Naive thymus-derived CD4-positive, alpha-beta T cell (primary cell): Measurements from ENCODE around the gene ARL14EPL. TPM values are rescaled to one million over a fixed set of nuclear protein-coding genes. Genes with fewer than 3 reads are reported as not detected.

Experiments
- ATAC-seq: fragments of 150-1000 bp; cut with Tn5 transposase; 2 replicates; pipeline ENCODE4 v1.10.0; 2021; ENCODE audit warnings: mild to moderate bottlenecking, moderate library complexity
- CTCF ChIA-PET: fragments of 350-600 bp; sonication (Branson Sonifier 250); formaldehyde crosslinking; loops from one replicate; lab custom pipeline; 2021; ENCODE audit warnings: antibody characterized with exemption; lab: Charles Lee
- POLR2A ChIA-PET: fragments of 350-600 bp; sonication (Branson Sonifier 250); formaldehyde crosslinking; loops from one replicate; lab custom pipeline; 2021; ENCODE audit warnings: antibody characterized with exemption, inconsistent platforms; lab: Charles Lee
- DNase-seq, 9 donors: peaks; one replicate each; pipeline versions ENCODE4 v3.0.0 to v3.0.0-alpha.2; 2020 to 2022; ENCODE audit warnings: mixed read lengths in 1 of 9
- H3K27ac ChIP-seq: one replicate; pipeline ENCODE4 v1.7.0; 2013; ENCODE audit warnings: mild to moderate bottlenecking, low read depth, low read length, moderate library complexity
- H3K27me3 ChIP-seq, 2 donors: one replicate each; pipeline ENCODE4 v1.7.0; 2013; ENCODE audit warnings: low read length in 2 of 2, mild to moderate bottlenecking in 2 of 2, moderate library complexity in 2 of 2; ENCODE audit not compliant: control insufficient read depth in 2 of 2, insufficient read depth in 2 of 2
- H3K36me3 ChIP-seq, 3 experiments: 1 replicate in 2 of 3; 2 replicates in 1 of 3; pipeline ENCODE4 v1.7.0; 2013; ENCODE audit warnings: low read length in 3 of 3, mild to moderate bottlenecking in 3 of 3, moderate library complexity in 1 of 3; ENCODE audit not compliant: insufficient read depth in 3 of 3, control insufficient read depth in 2 of 3
- H3K4me1 ChIP-seq, 2 donors: one replicate each; pipeline ENCODE4 v1.7.0; 2013; ENCODE audit warnings: low read length in 2 of 2, mild to moderate bottlenecking in 2 of 2, moderate library complexity in 1 of 2; ENCODE audit not compliant: control insufficient read depth in 2 of 2, insufficient read depth in 2 of 2
- H3K4me3 ChIP-seq: 2 replicates; pipeline ENCODE4 v1.7.0; 2013; ENCODE audit warnings: mild to moderate bottlenecking, low read length
- H3K9me3 ChIP-seq, 3 experiments: 1 replicate in 2 of 3; 2 replicates in 1 of 3; pipeline ENCODE4 v1.7.0; 2013; ENCODE audit warnings: low read length in 3 of 3; ENCODE audit not compliant: control insufficient read depth in 2 of 3
- H3K27ac Mint-ChIP-seq, 9 donors: one replicate each; pipeline ENCODE4 v1.8.0; 2020 to 2022; ENCODE audit warnings: mixed read lengths in 9 of 9, mild to moderate bottlenecking in 8 of 9, moderate library complexity in 5 of 9, inconsistent platforms in 2 of 9
- H3K27me3 Mint-ChIP-seq, 5 donors: one replicate each; pipeline ENCODE4 v1.8.0; 2021 to 2022; ENCODE audit warnings: mixed read lengths in 5 of 5, mild to moderate bottlenecking in 1 of 5
- H3K36me3 Mint-ChIP-seq, 5 donors: one replicate each; pipeline ENCODE4 v1.8.0; 2020 to 2022; ENCODE audit warnings: mixed read lengths in 5 of 5, mild to moderate bottlenecking in 3 of 5, inconsistent platforms in 1 of 5
- H3K4me1 Mint-ChIP-seq, 7 donors: one replicate each; pipeline ENCODE4 v1.8.0; 2020 to 2022; ENCODE audit warnings: mixed read lengths in 7 of 7, mild to moderate bottlenecking in 3 of 7, inconsistent platforms in 1 of 7
- H3K4me3 Mint-ChIP-seq, 10 donors: one replicate each; pipeline ENCODE4 v1.8.0; 2020 to 2022; ENCODE audit warnings: mild to moderate bottlenecking in 10 of 10, mixed read lengths in 10 of 10, moderate library complexity in 6 of 10, inconsistent platforms in 2 of 10
- H3K9me3 Mint-ChIP-seq, 11 donors: one replicate each; pipeline ENCODE4 v1.8.0; 2020 to 2022; ENCODE audit warnings: mixed read lengths in 11 of 11, mild to moderate bottlenecking in 4 of 11, inconsistent platforms in 1 of 11, moderate library complexity in 1 of 11
- intact Hi-C, 2 donors: fragments of 100-400 bp; cut with micrococcal nuclease; formaldehyde crosslinking; loops; one replicate each; pipeline ENCODE4 v1.15.1; 2023
- polyA plus RNA-seq, 2 donors: library from polyadenylated mRNA; unstranded; fragments of 300-500 nt; fragmentation: Illumina TruSeq; gene quantifications; one replicate each; pipeline ENCODE4 v1.2.3, GENCODE V29; 2021
- total RNA-seq, 6 experiments: library from RNA in 5 of 6; stranded (reverse) in 5 of 6; gene quantifications; 1 replicate in 5 of 6; 2 replicates in 1 of 6; pipeline ENCODE4 v1.2.3 and lab custom pipeline; 2021 to 2026

Gene ARL14EPL
- total and polyA plus RNA-seq, 7 experiments from 2014 or later: not detected

GRCh38 chr5:116071211-116071610 lies 38.9 kb downstream of the ARL14EPL start:
- no peak for DNase-seq
- no peaks in the 10 kb centered on the region for H3K36me3 ChIP-seq
- H3K9me3 ChIP-seq: no peaks in the 10 kb centered on the region
- H3K27me3 ChIP-seq: no peaks in the 10 kb centered on the region
- Mint-ChIP-seq H3K4me1 (peaks cover 0 to 4% (median 0%) of the 10 kb centered on the region in 7 donors), H3K9me3 (no peaks in the 10 kb centered on the region), H3K27me3 (peaks cover 4 to 51% (median 42%) of the 10 kb centered on the region in 5 donors), H3K27ac (no peak overlapping the region), H3K4me3 (no peak overlapping the region), H3K36me3 (no peaks in the 10 kb centered on the region)
- ChIA-PET CTCF (no interaction called here), POLR2A (no interaction called here)
- H3K27ac ChIP-seq: no peak overlapping the region
- no peak for ATAC-seq
- H3K4me1 ChIP-seq: no peaks in the 10 kb centered on the region
- intact Hi-C loops: no loop called here
- no peak overlapping the region for H3K4me3 ChIP-seq

GRCh38 chr5:116075191-116075831 lies 43.0 kb downstream of the ARL14EPL start:
- peak; percentile 26 for ATAC-seq
- H3K4me1 Mint-ChIP-seq: peaks cover 0 to 8% (median 0%) of the 10 kb centered on the region in 7 donors
- Histone ChIP-seq H3K4me3 (no peak overlapping the region), H3K4me1 (no peaks in the 10 kb centered on the region), H3K36me3 (no peaks in the 10 kb centered on the region), H3K27me3 (no peaks in the 10 kb centered on the region), H3K27ac (no peak overlapping the region), H3K9me3 (no peaks in the 10 kb centered on the region)
- H3K4me3 Mint-ChIP-seq: no peak overlapping the region
- POLR2A ChIA-PET: no interaction called here
- peaks cover 0 to 5% (median 0%) of the 10 kb centered on the region in 5 donors for H3K36me3 Mint-ChIP-seq
- intact Hi-C loops: no loop called here
- CTCF ChIA-PET: no interaction called here
- peaks cover 0 to 5% (median 0%) of the 10 kb centered on the region in 11 donors for H3K9me3 Mint-ChIP-seq
- no peak overlapping the region for H3K27ac Mint-ChIP-seq
- no peak for DNase-seq
- H3K27me3 Mint-ChIP-seq: peaks cover 0 to 36% (median 31%) of the 10 kb centered on the region in 5 donors

- Mint-ChIP-seq H3K27ac (no peak overlapping the region), H3K27me3 (peaks cover 0 to 32% (median 26%) of the 10 kb centered on the region in 5 donors), H3K4me1 (peaks cover 2 to 12% (median 4%) of the 10 kb centered on the region in 7 donors), H3K9me3 (peaks cover 0 to 5% (median 0%) of the 10 kb centered on the region in 11 donors), H3K4me3 (no peak overlapping the region), H3K36me3 (peaks cover 0 to 8% (median 0%) of the 10 kb centered on the region in 5 donors)
- ChIA-PET CTCF (interaction anchor here (0.8 kb wide), 1 partner anchor 9 kb away, joined by 3 read pairs; no protein-coding TSS in a partner anchor), POLR2A (no interaction called here)
- no peaks in the 10 kb centered on the region for H3K9me3 ChIP-seq
- no peaks in the 10 kb centered on the region for H3K36me3 ChIP-seq
- H3K27ac ChIP-seq: no peak overlapping the region
- no peaks in the 10 kb centered on the region for H3K27me3 ChIP-seq
- DNase-seq: no peak
- intact Hi-C loops: no loop called here
- H3K4me3 ChIP-seq: no peak overlapping the region
- ATAC-seq: peak; percentile 80
- H3K4me1 ChIP-seq: no peaks in the 10 kb centered on the region
Observed at GRCh38 chr5:116076496-116076895, 44.2 kb downstream of the ARL14EPL start.

- Mint-ChIP-seq H3K36me3 (peaks cover 0 to 12% (median 3%) of the 10 kb centered on the region in 5 donors), H3K4me1 (peaks cover 2 to 28% (median 19%) of the 10 kb centered on the region in 7 donors), H3K4me3 (no peak overlapping the region), H3K27me3 (peaks cover 0 to 27% (median 20%) of the 10 kb centered on the region in 5 donors), H3K27ac (no peak overlapping the region), H3K9me3 (peaks cover 0 to 6% (median 0%) of the 10 kb centered on the region in 11 donors)
- Histone ChIP-seq H3K36me3 (no peaks in the 10 kb centered on the region), H3K4me3 (no peak overlapping the region), H3K27me3 (no peaks in the 10 kb centered on the region), H3K27ac (no peak overlapping the region), H3K9me3 (no peaks in the 10 kb centered on the region), H3K4me1 (no peaks in the 10 kb centered on the region)
- ChIA-PET CTCF (no interaction called here), POLR2A (no interaction called here)
- DNase-seq: no peak
- no peak for ATAC-seq
- intact Hi-C loops: no loop called here
Observed at GRCh38 chr5:116078199-116078598, 45.9 kb downstream of the ARL14EPL start.

- Mint-ChIP-seq H3K27ac (peak overlapping the region; percentile 79 to 99 (median 98)), H3K9me3 (peaks cover 0 to 2% (median 0%) of the 10 kb centered on the region in 11 donors), H3K27me3 (peaks cover 0 to 3% (median 0%) of the 10 kb centered on the region in 5 donors), H3K36me3 (peaks cover 6 to 24% (median 20%) of the 10 kb centered on the region in 5 donors), H3K4me3 (peak overlapping the region; percentile 87 to 98 (median 95)), H3K4me1 (peaks cover 22 to 71% (median 62%) of the 10 kb centered on the region in 7 donors)
- ATAC-seq (no peak), DNase-seq (peak in 7 of 9 donors; percentile 15 to 45 (median 33))
- Histone ChIP-seq H3K36me3 (no peaks in the 10 kb centered on the region), H3K4me3 (peak overlapping the region; percentile 54), H3K27me3 (no peaks in the 10 kb centered on the region), H3K27ac (peak overlapping the region; percentile 94), H3K9me3 (no peaks in the 10 kb centered on the region), H3K4me1 (peaks cover 13 to 16% of the 10 kb centered on the region in 2 donors)
- ChIA-PET CTCF (no interaction called here), POLR2A (interaction anchor here (0.9 to 1.7 kb wide), 6 partner anchors 242 to 545 kb away, joined by 3 to 6 read pairs (median 3); partner anchors contain the start of genes AP3S1 and TMED7)
- intact Hi-C loops: loop anchor here (1.0 to 10.0 kb wide), 4 partner anchors 16 to 909 kb away; partner anchors contain the start of genes FEM1C (in 1 of the 2) and PGGT1B (in 1 of the 2)
Observed at GRCh38 chr5:116084287-116084691, 52.0 kb downstream of the ARL14EPL start.

- peak within 1 kb of the TSS; percentile 87 to 98 (median 95) for H3K4me3 Mint-ChIP-seq
- ATAC-seq: peak; percentile 95
- H3K27ac ChIP-seq: peak within 1 kb of the TSS; percentile 94
Observed at GRCh38 chr5:116084871-116085715, 52.8 kb downstream of the ARL14EPL start, which contains the start of gene COMMD10. Gene COMMD10, plus strand, starts transcription at chr5:116085025.

More at GRCh38 chr5:116084871-116085715, 52.8 kb downstream of the ARL14EPL start, which contains the start of gene COMMD10:
- Mint-ChIP-seq H3K9me3 (peaks cover 0 to 2% (median 0%) of the 10 kb centered on the region in 11 donors), H3K27me3 (peaks cover 0 to 3% (median 0%) of the 10 kb centered on the region in 5 donors), H3K27ac (peak within 1 kb of the TSS; percentile 90 to 99 (median 98)), H3K36me3 (peaks cover 9 to 27% (median 20%) of the 10 kb centered on the region in 5 donors), H3K4me1 (peaks cover 22 to 77% (median 66%) of the 10 kb centered on the region in 7 donors)
- DNase-seq: peak; percentile 65 to 88 (median 83)
- H3K4me1 ChIP-seq: peaks cover 13 to 16% of the 10 kb centered on the region in 2 donors
- POLR2A ChIA-PET: interaction anchor here (0.8 to 1.7 kb wide), 8 partner anchors 243 to 563 kb away, joined by 3 to 6 read pairs (median 3); partner anchors contain the start of genes AP3S1 and TMED7
- intact Hi-C loops: loop anchor here (1.0 to 10.0 kb wide), 9 partner anchors 17 to 910 kb away; partner anchors contain the start of genes AP3S1 (in 2 of the 2), ATG12 (in 2 of the 2), CCDC112 (in 2 of the 2) and FEM1C (in 2 of the 2)
- CTCF ChIA-PET: no interaction called here
- no peaks in the 10 kb centered on the region for H3K36me3 ChIP-seq
- no peaks in the 10 kb centered on the region for H3K9me3 ChIP-seq
- no peaks in the 10 kb centered on the region for H3K27me3 ChIP-seq
- H3K4me3 ChIP-seq: peak within 1 kb of the TSS; percentile 54
